IPS-18a (cell line): ENCODE measurements around the gene COLGALT1.
"Not testable (repeated sequence)": the region's sequence is repeated elsewhere in the genome, so short reads cannot be mapped to it uniquely, and the experiment has no call there.

ENCODE experiments used
- H3K27ac ChIP-seq: one replicate; pipeline ENCODE4 v1.5.1; 2013; ENCODE audit warnings: low read length
- H3K27me3 ChIP-seq: one replicate; pipeline ENCODE4 v1.6.1; 2013; ENCODE audit warnings: mild to moderate bottlenecking, low read length; ENCODE audit not compliant: control insufficient read depth, insufficient read depth
- H3K36me3 ChIP-seq: one replicate; pipeline ENCODE4 v1.6.1; 2013; ENCODE audit warnings: low read depth, low read length; ENCODE audit not compliant: control insufficient read depth
- H3K4me1 ChIP-seq: one replicate; pipeline ENCODE4 v1.6.1; 2013; ENCODE audit warnings: low read depth, low read length; ENCODE audit not compliant: control insufficient read depth
- H3K4me3 ChIP-seq: one replicate; pipeline ENCODE4 v1.5.1; 2013; ENCODE audit warnings: low read length
- H3K9ac ChIP-seq: one replicate; pipeline ENCODE4 v1.6.1; 2013; ENCODE audit warnings: mild to moderate bottlenecking, low read length, moderate library complexity
- H3K9me3 ChIP-seq: one replicate; pipeline ENCODE4 v1.6.1; 2013; ENCODE audit warnings: low read depth, low read length; ENCODE audit not compliant: control insufficient read depth

The COLGALT1 gene

GRCh38 chr19:17582613-17583012, 27.2 kb downstream of the COLGALT1 start:
- peaks cover 8% of the 10 kb centered on the region for H3K4me1 ChIP-seq
- no peaks in the 10 kb centered on the region for H3K9me3 ChIP-seq
- no peak overlapping the region for H3K4me3 ChIP-seq
- peaks cover 6% of the 10 kb centered on the region for H3K36me3 ChIP-seq
- no peaks in the 10 kb centered on the region for H3K27me3 ChIP-seq
- H3K9ac ChIP-seq = no peak overlapping the region
- H3K27ac ChIP-seq = no peak overlapping the region

- Histone ChIP-seq H3K27me3 (no peaks in the 10 kb centered on the region), H3K27ac (no peak overlapping the region), H3K4me3 (no peak overlapping the region), H3K36me3 (peaks cover 6% of the 10 kb centered on the region), H3K9me3 (no peaks in the 10 kb centered on the region), H3K9ac (no peak overlapping the region), H3K4me1 (peaks cover 8% of the 10 kb centered on the region)
These were observed 28.7 kb downstream of the COLGALT1 start for GRCh38 chr19:17584132-17584531.

GRCh38 chr19:17585395-17585794, 29.9 kb downstream of the COLGALT1 start:
- not testable (repeated sequence) for H3K9me3 ChIP-seq, H3K36me3 ChIP-seq, H3K4me3 ChIP-seq, H3K27ac ChIP-seq, H3K4me1 ChIP-seq, H3K9ac ChIP-seq, H3K27me3 ChIP-seq

- no peak overlapping the region for H3K9ac ChIP-seq
- H3K4me3 ChIP-seq = no peak overlapping the region
- H3K9me3 ChIP-seq = no peaks in the 10 kb centered on the region
- no peak overlapping the region for H3K27ac ChIP-seq
- no peaks in the 10 kb centered on the region for H3K27me3 ChIP-seq
- H3K36me3 ChIP-seq = no peaks in the 10 kb centered on the region
- no peaks in the 10 kb centered on the region for H3K4me1 ChIP-seq
These were observed 35.4 kb downstream of the COLGALT1 start for GRCh38 chr19:17590866-17591265.

GRCh38 chr19:17594296-17594695, 38.8 kb downstream of the COLGALT1 start:
- not testable (repeated sequence) for H3K9me3 ChIP-seq, H3K4me3 ChIP-seq, H3K9ac ChIP-seq, H3K36me3 ChIP-seq, H3K27ac ChIP-seq, H3K27me3 ChIP-seq, H3K4me1 ChIP-seq

- H3K9me3 ChIP-seq, H3K9ac ChIP-seq, H3K36me3 ChIP-seq, H3K27ac ChIP-seq, H3K27me3 ChIP-seq, H3K4me3 ChIP-seq: not testable (repeated sequence)
- peaks cover 12% of the 10 kb centered on the region for H3K4me1 ChIP-seq
These were observed 42.6 kb downstream of the COLGALT1 start for GRCh38 chr19:17598063-17598462.

GRCh38 chr19:17598953-17599352, 43.5 kb downstream of the COLGALT1 start:
- H3K9me3 ChIP-seq = no peaks in the 10 kb centered on the region
- H3K36me3 ChIP-seq = no peaks in the 10 kb centered on the region
- H3K4me1 ChIP-seq = peaks cover 12% of the 10 kb centered on the region
- H3K27ac ChIP-seq = no peak overlapping the region
- H3K27me3 ChIP-seq = no peaks in the 10 kb centered on the region
- no peak overlapping the region for H3K9ac ChIP-seq
- H3K4me3 ChIP-seq = no peak overlapping the region

- Histone ChIP-seq H3K4me3 (no peak overlapping the region), H3K9me3 (no peaks in the 10 kb centered on the region), H3K9ac (no peak overlapping the region), H3K27me3 (no peaks in the 10 kb centered on the region), H3K36me3 (no peaks in the 10 kb centered on the region), H3K27ac (no peak overlapping the region), H3K4me1 (peaks cover 12% of the 10 kb centered on the region)
These were observed 44.3 kb downstream of the COLGALT1 start for GRCh38 chr19:17599780-17600179.

- Histone ChIP-seq H3K4me1 (peaks cover 12% of the 10 kb centered on the region), H3K36me3 (no peaks in the 10 kb centered on the region), H3K27ac (no peak overlapping the region), H3K9me3 (no peaks in the 10 kb centered on the region), H3K4me3 (no peak overlapping the region), H3K27me3 (no peaks in the 10 kb centered on the region), H3K9ac (no peak overlapping the region)
These were observed 46.2 kb downstream of the COLGALT1 start for GRCh38 chr19:17601683-17602082.

- peaks cover 12% of the 10 kb centered on the region for H3K4me1 ChIP-seq
- H3K9ac ChIP-seq = no peak overlapping the region
- H3K27me3 ChIP-seq = no peaks in the 10 kb centered on the region
- no peak overlapping the region for H3K4me3 ChIP-seq
- no peak overlapping the region for H3K27ac ChIP-seq
- no peaks in the 10 kb centered on the region for H3K9me3 ChIP-seq
- no peaks in the 10 kb centered on the region for H3K36me3 ChIP-seq
These were observed 46.8 kb downstream of the COLGALT1 start for GRCh38 chr19:17602217-17602616.

- no peak overlapping the region for H3K4me3 ChIP-seq
- H3K27ac ChIP-seq = no peak overlapping the region
- no peaks in the 10 kb centered on the region for H3K27me3 ChIP-seq
- H3K9me3 ChIP-seq = no peaks in the 10 kb centered on the region
- H3K4me1 ChIP-seq = peaks cover 12% of the 10 kb centered on the region
- no peak overlapping the region for H3K9ac ChIP-seq
- no peaks in the 10 kb centered on the region for H3K36me3 ChIP-seq
These were observed 47.5 kb downstream of the COLGALT1 start for GRCh38 chr19:17602872-17603510.

- H3K4me1 ChIP-seq = peaks cover 12% of the 10 kb centered on the region
- H3K27me3 ChIP-seq = no peaks in the 10 kb centered on the region
- H3K9ac ChIP-seq = no peak overlapping the region
- no peaks in the 10 kb centered on the region for H3K9me3 ChIP-seq
- H3K27ac ChIP-seq = no peak overlapping the region
- no peaks in the 10 kb centered on the region for H3K36me3 ChIP-seq
- no peak overlapping the region for H3K4me3 ChIP-seq
These were observed 49.0 kb downstream of the COLGALT1 start for GRCh38 chr19:17604372-17605025.
